Stimulated activated CD4-positive, alpha-beta T cell treated with anti-CD3 and anti-CD28 coated beads, Interleukin-4, amount 100 ng/mL, for 1 hour (primary cell): ENCODE results near the gene TBX20.
"Not testable (repeated sequence)": the region's sequence is repeated elsewhere in the genome, so short reads cannot be mapped to it uniquely, and the experiment has no call there.

Source experiments
- DNase-seq: peaks from one replicate; pipeline ENCODE4 v3.0.0-alpha.2; 2020

TBX20 gene

GRCh38 chr7:35254496-35255442 lies 869 bp upstream of the TBX20 start:
- no peak for DNase-seq

- DNase-seq = no peak
These were observed 515 bp downstream of the TBX20 start for GRCh38 chr7:35253460-35253709.

GRCh38 chr7:35252612-35253459 lies 1.1 kb downstream of the TBX20 start:
- DNase-seq = no peak

DNA sequence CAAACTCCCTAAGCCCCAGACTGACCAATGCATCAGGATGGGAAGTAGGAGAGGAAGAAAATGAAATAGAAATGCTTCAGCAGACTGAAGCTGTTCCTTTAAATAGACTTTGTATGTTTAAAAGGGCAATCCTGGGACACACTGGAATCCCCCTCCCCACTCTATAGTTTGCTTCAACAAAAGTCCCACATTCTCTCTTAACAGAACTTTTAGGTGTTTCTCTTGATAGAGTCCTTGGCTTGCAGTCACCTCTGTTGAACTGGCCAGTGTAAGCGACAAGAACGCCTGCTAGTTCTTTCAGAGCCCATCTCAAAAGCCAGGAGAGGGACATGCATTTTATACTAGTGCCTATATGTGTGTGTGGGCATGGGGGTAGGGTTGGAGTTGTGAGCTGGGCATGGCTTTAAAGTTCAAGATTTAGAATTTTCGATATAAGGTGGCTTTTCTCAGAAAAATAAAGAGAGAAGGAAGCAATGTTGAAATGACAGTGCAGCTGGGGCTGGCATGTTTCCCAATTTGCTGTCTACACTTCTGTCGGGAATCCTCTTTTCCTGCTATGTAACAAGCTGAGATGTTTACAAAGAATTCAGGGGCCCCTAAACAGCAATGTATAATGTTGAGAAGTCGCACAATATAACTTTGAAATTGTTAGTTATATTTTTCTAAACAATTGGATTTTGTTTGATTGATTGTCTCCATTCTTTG lies 2.1 kb downstream of the TBX20 start:
- DNase-seq = no peak

DNA sequence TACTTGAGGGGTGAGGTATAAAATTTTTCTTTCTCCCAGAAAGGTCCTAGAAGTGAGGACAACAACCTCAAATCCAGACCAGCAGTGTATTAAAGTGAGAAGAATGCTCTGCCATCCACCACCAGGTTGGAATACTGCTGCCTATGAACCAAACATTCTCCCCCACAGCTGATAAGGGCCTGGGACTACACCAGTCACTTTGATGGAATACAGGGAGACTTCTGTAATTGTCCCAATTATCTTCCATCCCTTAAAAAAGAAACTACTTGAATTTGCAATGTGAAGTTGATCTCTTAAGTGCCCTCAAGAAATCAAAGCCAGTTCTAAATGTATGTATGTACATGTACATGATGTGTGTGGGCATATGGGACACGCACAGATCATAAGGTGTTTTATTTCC lies 3.0 kb downstream of the TBX20 start:
- no peak for DNase-seq

DNA sequence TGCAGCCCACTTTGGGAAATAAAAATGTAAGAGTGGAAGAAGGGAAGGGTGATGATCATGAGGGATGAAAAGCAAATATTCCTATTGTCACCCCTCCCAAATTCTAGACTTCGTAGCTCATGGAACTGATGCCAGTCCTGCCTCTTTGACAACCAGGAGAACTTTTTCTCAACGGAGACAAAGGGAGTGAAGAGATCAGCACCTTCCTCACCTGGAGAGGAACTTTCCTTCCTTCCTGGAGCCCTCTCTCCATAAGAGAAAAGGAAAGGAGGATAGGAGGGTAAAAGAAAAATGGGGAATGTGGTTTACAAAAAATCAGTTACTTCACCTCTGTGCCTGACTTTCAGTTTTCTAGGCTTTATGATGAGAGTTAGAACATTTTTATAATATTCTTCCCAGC lies 3.4 kb downstream of the TBX20 start:
- no peak for DNase-seq

GRCh38 chr7:35249537-35249907 lies 4.4 kb downstream of the TBX20 start:
- DNase-seq = no peak

DNA sequence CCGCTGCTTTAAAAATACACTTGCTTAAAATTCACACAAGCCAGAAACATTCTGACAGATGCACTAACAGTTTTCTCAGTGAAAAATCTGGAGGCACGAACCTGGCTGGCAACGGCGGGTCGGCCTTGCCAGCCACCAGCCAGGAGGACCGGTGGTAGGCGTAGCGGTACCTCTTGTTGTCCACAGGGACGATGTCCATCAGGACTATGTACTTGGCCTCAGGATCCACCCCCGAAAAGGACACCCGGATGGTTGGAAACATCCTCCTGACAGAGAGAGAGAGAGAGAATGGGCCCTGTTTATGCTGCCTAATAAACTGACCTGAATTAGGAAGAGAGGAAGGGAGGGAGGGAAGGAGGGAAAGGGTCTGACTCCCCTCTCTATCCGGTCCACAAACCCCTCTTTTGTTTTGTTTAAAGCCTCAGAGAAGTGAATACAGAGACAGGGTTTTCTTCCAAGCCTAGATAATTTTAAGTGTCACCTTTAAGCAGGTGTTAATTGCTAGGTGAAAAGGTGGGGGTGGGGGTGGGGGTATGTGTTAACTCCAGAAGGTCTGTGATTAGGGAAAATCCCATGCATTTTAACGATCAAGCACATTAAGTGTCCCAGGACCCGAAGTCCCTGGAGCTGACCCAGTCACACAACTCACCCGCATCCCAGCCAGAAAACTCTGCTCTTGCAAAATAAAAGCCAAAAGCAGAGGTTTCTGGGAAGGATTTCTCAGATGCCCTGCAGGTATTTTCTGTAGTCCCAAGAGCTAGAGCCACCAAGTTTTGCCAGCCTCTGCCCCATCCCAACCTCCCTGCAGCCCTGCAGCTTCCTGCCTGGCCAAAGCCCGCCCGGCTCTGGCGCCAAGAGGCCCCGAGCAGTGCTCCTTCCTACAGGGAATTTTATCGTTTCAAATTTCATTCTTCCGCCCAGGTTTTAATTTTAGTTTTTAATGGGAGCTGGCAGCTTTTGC lies 5.0 kb downstream of the TBX20 start:
- no peak for DNase-seq

GRCh38 chr7:35246819-35247218 lies 7.1 kb downstream of the TBX20 start:
- no peak for DNase-seq

GRCh38 chr7:35241884-35242283 lies 12.0 kb downstream of the TBX20 start:
- no peak for DNase-seq

DNA sequence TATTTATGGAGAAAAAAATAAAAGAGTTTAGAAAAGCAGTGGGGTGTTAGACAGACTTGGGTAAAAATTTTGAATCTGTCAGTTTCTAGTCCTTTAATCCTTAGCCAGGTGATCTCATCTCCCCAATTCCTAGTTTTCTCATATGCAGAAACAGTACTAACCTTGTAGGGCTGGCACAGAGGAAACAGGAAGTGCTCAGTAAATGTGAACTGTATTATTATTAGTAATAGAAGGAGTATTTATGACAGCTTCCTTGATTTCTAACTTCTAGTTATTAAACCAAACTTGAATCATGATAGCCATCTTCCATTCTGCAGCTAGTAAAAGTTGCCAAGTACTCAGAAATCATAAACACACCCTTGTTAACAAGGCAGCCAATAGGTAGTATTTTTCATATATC lies 12.5 kb downstream of the TBX20 start:
- no peak for DNase-seq

DNA sequence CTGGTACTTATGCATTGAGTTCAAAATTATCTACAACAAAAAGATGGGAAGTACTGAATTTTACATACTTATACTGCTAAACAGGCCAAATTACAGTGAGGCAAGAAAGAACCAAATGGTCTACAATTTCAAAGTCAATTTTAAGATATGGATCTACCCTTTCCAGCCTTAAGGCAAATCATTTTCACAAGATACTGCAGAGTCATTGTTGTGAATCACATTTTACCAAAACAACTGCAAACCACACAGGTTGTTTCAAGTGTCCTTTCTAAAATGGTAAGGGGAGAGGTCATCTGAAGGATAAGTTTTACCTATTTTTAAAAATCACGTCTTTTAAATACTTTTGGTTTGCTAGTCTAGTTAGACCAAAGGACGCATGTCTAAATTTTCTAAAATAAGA lies 12.9 kb downstream of the TBX20 start:
- not testable (repeated sequence) for DNase-seq

- DNase-seq = not testable (repeated sequence)
These were observed 15.4 kb downstream of the TBX20 start for GRCh38 chr7:35238456-35238855.

DNA sequence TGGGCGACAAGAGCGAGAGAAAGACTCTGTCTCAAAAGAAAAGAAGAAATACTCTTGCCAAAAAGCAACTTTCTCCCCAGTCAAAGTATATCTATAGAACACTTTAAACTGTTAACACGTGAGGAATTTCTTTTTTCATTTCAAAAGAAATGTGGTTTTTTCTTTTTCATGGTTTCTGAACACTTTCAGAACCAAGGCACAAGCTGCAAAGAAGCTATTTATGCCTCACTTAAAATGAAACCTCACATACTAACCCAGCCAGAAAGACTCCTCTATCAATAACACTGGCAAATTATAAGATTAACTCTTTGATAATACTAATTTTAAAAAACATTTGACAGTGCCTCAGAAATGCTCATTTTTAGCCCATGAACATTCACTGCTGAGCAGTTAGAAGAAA lies 20.9 kb downstream of the TBX20 start:
- DNase-seq = no peak

DNA sequence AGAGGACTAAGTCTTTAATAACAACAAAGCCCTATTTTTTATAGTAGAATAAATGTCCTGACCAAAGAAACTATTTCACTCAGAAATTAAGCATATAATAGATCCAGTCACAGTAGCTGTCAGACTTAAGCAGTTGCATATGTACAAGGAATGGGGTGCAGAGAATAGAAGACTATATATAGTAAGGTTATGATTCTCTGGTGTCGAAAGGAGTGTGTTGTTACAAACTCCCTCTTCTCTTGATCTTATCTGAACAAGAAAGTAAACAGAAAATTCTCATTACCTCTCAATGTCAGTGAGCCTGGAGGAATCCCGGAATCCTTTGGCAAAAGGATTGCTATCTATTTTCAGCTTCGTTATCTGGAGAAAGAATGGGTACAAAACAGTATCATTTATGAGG lies 22.7 kb downstream of the TBX20 start:
- not testable (repeated sequence) for DNase-seq

GRCh38 chr7:35229116-35229780 lies 24.7 kb downstream of the TBX20 start:
- DNase-seq = not testable (repeated sequence)

DNA sequence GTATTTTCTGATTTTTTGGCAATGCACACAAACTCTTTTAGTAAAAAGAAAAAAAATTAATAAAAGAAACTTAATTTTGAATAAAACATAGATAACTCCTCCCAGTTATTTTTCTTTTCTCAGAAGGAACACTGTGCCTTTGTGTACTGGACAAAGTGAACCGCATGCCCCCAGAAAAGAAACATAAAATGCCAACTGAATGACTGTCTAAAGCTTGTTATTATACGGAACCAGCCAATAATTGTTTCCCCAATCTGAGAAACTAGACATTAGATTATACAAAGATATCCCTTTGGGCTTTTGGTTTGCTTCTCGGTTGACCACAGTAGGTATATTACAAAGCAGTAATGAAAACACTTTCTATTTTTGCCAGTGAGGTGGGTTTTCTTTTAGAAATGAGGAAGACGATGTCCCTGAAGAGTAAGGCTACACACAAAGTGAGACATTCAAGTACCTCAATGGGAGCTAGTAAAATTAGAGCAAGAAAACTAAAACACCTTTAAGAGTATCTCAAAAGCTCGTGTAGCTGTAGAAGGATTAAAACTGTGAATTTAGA lies 25.3 kb downstream of the TBX20 start:
- not testable (repeated sequence) for DNase-seq

DNA sequence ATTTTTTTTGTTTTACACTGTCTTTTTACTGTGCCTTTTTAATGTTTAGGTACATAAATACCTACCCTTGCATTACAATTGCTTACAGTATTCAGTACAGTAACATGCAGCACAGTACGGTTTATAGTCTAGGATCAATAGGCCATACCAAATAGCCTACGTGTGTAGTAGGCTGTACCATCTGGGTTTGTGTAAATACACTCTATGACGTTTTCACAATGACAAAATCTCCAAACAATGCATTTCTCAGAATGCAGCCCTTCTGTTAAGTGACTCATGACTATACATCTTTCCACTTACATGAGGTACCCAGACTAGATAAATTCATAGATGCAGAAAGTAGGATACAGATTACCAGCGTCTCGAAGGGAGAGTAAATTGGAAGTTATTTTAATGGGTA lies 26.5 kb downstream of the TBX20 start:
- not testable (repeated sequence) for DNase-seq

DNA sequence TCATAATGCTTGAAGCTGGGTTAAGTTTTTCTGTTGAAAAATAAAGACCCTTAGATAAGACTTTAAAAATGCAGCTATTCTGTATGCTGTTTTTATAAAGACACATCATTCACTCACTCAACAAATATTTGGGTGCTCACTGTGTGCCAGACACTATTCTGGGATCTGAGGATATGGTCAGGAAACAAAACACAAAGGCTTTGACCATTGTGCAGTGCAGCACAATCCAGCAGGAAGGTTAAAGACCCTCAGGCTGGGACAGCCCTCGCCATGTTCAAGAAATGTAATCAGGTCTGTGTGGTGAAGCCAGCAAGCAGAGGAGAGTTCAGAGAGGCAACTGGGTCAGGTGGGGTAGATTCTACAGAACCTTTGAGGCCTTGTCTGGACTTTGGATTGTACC lies 31.5 kb downstream of the TBX20 start:
- DNase-seq = not testable (repeated sequence)

DNA sequence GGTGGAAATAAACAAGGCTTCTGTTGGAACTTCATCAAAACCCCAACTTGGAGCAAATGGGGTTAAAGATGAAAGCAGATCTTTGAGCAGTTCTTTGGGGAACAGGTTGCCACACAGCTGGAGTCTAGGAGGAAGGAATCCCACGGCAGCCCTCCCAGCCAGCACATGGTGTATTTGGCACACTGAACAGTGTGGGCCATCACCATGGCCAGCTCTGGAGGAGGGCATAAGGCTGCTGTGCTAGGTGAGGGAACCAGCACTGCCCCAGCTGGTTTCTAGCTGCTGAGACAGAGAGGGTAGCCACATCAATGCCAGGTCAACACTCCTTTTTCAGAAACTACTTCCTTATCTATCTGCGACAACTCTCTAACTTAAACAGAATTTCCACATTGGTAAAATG lies 33.7 kb downstream of the TBX20 start:
- DNase-seq = not testable (repeated sequence)

DNA sequence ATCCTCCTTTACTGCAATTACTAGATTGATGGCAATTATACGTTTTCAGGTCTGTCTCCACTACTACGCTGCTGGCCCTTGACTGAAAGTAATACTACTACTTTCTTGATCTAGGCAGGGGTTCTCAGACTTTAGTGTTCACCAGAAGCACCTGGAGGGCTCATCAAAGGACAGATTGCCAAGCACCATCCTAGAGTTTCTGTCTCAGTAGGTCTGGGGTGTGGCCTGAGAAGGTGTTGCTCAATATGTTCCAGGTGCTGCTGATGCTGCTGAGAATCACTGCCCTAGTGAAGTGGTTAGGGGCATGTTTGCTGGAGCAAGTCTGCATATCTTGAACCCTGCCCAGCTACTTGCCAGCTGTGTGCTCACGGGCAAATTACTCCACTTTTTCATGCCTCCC lies 37.9 kb downstream of the TBX20 start:
- not testable (repeated sequence) for DNase-seq
